ENCODE results near the gene SRMS.
"Not testable (repeated sequence)": the region's sequence is repeated elsewhere in the genome, so short reads cannot be mapped to it uniquely, and the experiment has no call there.

The SRMS gene

GRCh38 chr20:63566395-63567135 lies 19.0 kb upstream of the SRMS start:
- no peak for DNase-seq (ENCODE audit: low read depth in 1 of 2, low spot score in 1 of 2)

GRCh38 chr20:63565699-63566335 lies 18.3 kb upstream of the SRMS start:
- no peak for DNase-seq (ENCODE audit: low read depth in 1 of 2, low spot score in 1 of 2)

GRCh38 chr20:63565021-63565698 lies 17.6 kb upstream of the SRMS start:
- DNase-seq (ENCODE audit: low read depth in 1 of 2, low spot score in 1 of 2), result no peak

- no peak for DNase-seq (ENCODE audit: low read depth in 1 of 2, low spot score in 1 of 2)
Measured at GRCh38 chr20:63564036-63564810, 16.7 kb upstream of the SRMS start.

- DNase-seq (ENCODE audit: low read depth in 1 of 2, low spot score in 1 of 2), result no peak
Measured at GRCh38 chr20:63563225-63563935, 15.8 kb upstream of the SRMS start.

GRCh38 chr20:63562461-63563224 lies 15.1 kb upstream of the SRMS start:
- no peak for DNase-seq (ENCODE audit: low read depth in 1 of 2, low spot score in 1 of 2)

- DNase-seq (ENCODE audit: low read depth in 1 of 2, low spot score in 1 of 2), result no peak
Measured at GRCh38 chr20:63561624-63562396, 14.3 kb upstream of the SRMS start.

- DNase-seq (ENCODE audit: low read depth in 1 of 2, low spot score in 1 of 2), result no peak
Measured at GRCh38 chr20:63560856-63561609, 13.5 kb upstream of the SRMS start.

- DNase-seq (ENCODE audit: low read depth in 1 of 2, low spot score in 1 of 2), result no peak
Measured at GRCh38 chr20:63560333-63560805, 12.8 kb upstream of the SRMS start.

- DNase-seq (ENCODE audit: low read depth in 1 of 2, low spot score in 1 of 2), result not testable (repeated sequence)
Measured at GRCh38 chr20:63559485-63560332, 12.2 kb upstream of the SRMS start.

GRCh38 chr20:63558804-63559484 lies 11.4 kb upstream of the SRMS start:
- DNase-seq (ENCODE audit: low read depth in 1 of 2, low spot score in 1 of 2), result no peak

- no peak for DNase-seq (ENCODE audit: low read depth in 1 of 2, low spot score in 1 of 2)
Measured at GRCh38 chr20:63557481-63557891, 9.9 kb upstream of the SRMS start.

- no peak for DNase-seq (ENCODE audit: low read depth in 1 of 2, low spot score in 1 of 2)
Measured at GRCh38 chr20:63556873-63557478, 9.4 kb upstream of the SRMS start.

GRCh38 chr20:63555661-63556381 lies 8.3 kb upstream of the SRMS start:
- no peak for DNase-seq (ENCODE audit: low read depth in 1 of 2, low spot score in 1 of 2)

- DNase-seq (ENCODE audit: low read depth in 1 of 2, low spot score in 1 of 2), result no peak
Measured at GRCh38 chr20:63554361-63555278, 7.1 kb upstream of the SRMS start.
